Endothelial cell of umbilical vein (primary cell): ENCODE measurements around the gene UPF3A. TPM values are rescaled to one million over a fixed set of nuclear protein-coding genes. Genes with fewer than 3 reads are reported as not detected.

Source experiments
- BruUV-seq: library from RNA; stranded (reverse); fragments of 400-500 nt; replicated peaks from 2 replicates; lab custom pipeline; 2021; lab: Mats Ljungman, UMichigan
- CTCF ChIA-PET: fragments of 300-600, 350-600 bp; sonication (Branson Sonifier 250); formaldehyde crosslinking; loops from one replicate; lab custom pipeline; 2021; ENCODE audit warnings: antibody characterized with exemption, inconsistent platforms; lab: Charles Lee
- POLR2A ChIA-PET: fragments of 300-600, 350-600 bp; sonication (Branson Sonifier 250); formaldehyde crosslinking; loops from one replicate; lab custom pipeline; 2021; ENCODE audit warnings: antibody characterized with exemption, inconsistent platforms; lab: Charles Lee
- DNase-seq: peaks from one replicate; pipeline ENCODE4 v3.0.0-alpha.2; 2011; ENCODE audit warnings: low read depth, low spot score
- FAIRE-seq: peaks from 2 replicates; lab custom pipeline; 2011; peaks lifted over from hg19 to GRCh38; lab: Jason Lieb, UNC
- H2AFZ ChIP-seq: 2 replicates; pipeline ENCODE4 v1.6.0; 2012; ENCODE audit warnings: low read depth, low read length, control low read depth, inconsistent platforms
- H3K27ac ChIP-seq: 2 replicates; pipeline ENCODE4 v1.5.1; 2011; ENCODE audit warnings: low read depth, mild to moderate bottlenecking, control low read depth, low read length, moderate library complexity; ENCODE audit not compliant: insufficient read depth
- H3K27me3 ChIP-seq, 2 experiments: 2 replicates each; pipeline versions ENCODE4 v1.6.0 to v1.6.1; 2011; ENCODE audit warnings: low read length in 2 of 2, mixed read lengths in 1 of 2; ENCODE audit not compliant: control insufficient read depth in 2 of 2, insufficient read depth in 2 of 2
- H3K36me3 ChIP-seq, 2 experiments: 2 replicates in 1 of 2; 3 replicates in 1 of 2; pipeline ENCODE4 v1.5.1; 2011; ENCODE audit warnings: low read length in 2 of 2, mild to moderate bottlenecking in 1 of 2, moderate library complexity in 1 of 2; ENCODE audit not compliant: control insufficient read depth in 2 of 2, insufficient read depth in 2 of 2; ENCODE audit errors: extremely low read depth in 1 of 2
- H3K4me1 ChIP-seq: 3 replicates; pipeline ENCODE4 v1.5.1; 2011; ENCODE audit warnings: mild to moderate bottlenecking, low read length; ENCODE audit not compliant: control insufficient read depth, insufficient read depth; ENCODE audit errors: extremely low read depth
- H3K4me2 ChIP-seq: 2 replicates; pipeline ENCODE4 v1.6.1; 2011; ENCODE audit warnings: low read length, control low read depth, mixed read lengths; ENCODE audit not compliant: insufficient read depth
- H3K4me3 ChIP-seq, 3 experiments: fragments of 200-600 bp in 1 of 3; sonication (generic), shearing (Covaris generic) in 1 of 3; replicated peaks in 1 of 3; 2 replicates each; pipeline ENCODE4 v1.5.1; 2011 to 2016; ENCODE audit warnings: control low read depth in 3 of 3, low read length in 3 of 3, mild to moderate bottlenecking in 2 of 3, inconsistent platforms in 1 of 3, low read depth in 1 of 3, moderate library complexity in 1 of 3; ENCODE audit not compliant: insufficient read depth in 1 of 3
- H3K79me2 ChIP-seq: 2 replicates; pipeline ENCODE4 v1.6.0; 2012; ENCODE audit warnings: low read length, inconsistent platforms; ENCODE audit not compliant: control insufficient read depth, insufficient read depth
- H3K9ac ChIP-seq: replicated peaks from 2 replicates; pipeline ENCODE3; 2011; ENCODE audit warnings: low read length, control low read depth; ENCODE audit not compliant: insufficient read depth; ENCODE audit errors: extremely low read depth
- H3K9me1 ChIP-seq: replicated peaks from 3 replicates; pipeline ENCODE4 v1.6.0; 2011; ENCODE audit warnings: mild to moderate bottlenecking, low read length; ENCODE audit not compliant: control insufficient read depth, insufficient read depth; ENCODE audit errors: extremely low read depth
- H3K9me3 ChIP-seq: replicated peaks from 2 replicates; pipeline ENCODE4 v1.5.1; 2012; ENCODE audit warnings: low read length, inconsistent platforms; ENCODE audit not compliant: control insufficient read depth, insufficient read depth
- H4K20me1 ChIP-seq: replicated peaks from 2 replicates; pipeline ENCODE3; 2011; ENCODE audit warnings: mild to moderate bottlenecking, low read length; ENCODE audit not compliant: control insufficient read depth, insufficient read depth; ENCODE audit errors: extremely low read depth
- CTCF ChIP-seq, 2 donors: IDR thresholded peaks; 1 replicate in 1 of 2; 2 replicates in 1 of 2; pipeline ENCODE4 v1.5.1; 2011; ENCODE audit warnings: low read length in 2 of 2, mild to moderate bottlenecking in 2 of 2, moderate library complexity in 2 of 2, control low read depth in 1 of 2, inconsistent platforms in 1 of 2, low read depth in 1 of 2; ENCODE audit not compliant: insufficient read depth in 1 of 2; ENCODE audit errors: extremely low read depth in 1 of 2
- EZH2 ChIP-seq: IDR thresholded peaks from 2 replicates; pipeline ENCODE4 v1.6.1; 2012; ENCODE audit warnings: borderline replicate concordance, low read depth, mild to moderate bottlenecking, moderate library complexity, low read length, inconsistent platforms; ENCODE audit not compliant: severe bottlenecking
- FOS ChIP-seq: IDR thresholded peaks from 2 replicates; pipeline ENCODE4 v1.6.1; 2011; ENCODE audit warnings: mild to moderate bottlenecking, low read length, moderate library complexity, borderline replicate concordance; ENCODE audit not compliant: insufficient read depth
- GATA2 ChIP-seq: IDR thresholded peaks from 2 replicates; pipeline ENCODE4 v1.7.0; 2011; ENCODE audit warnings: low read depth, mild to moderate bottlenecking, moderate library complexity, mixed read lengths, low read length; ENCODE audit not compliant: insufficient read length, insufficient read depth
- JUN ChIP-seq: IDR thresholded peaks from 2 replicates; pipeline ENCODE4 v1.6.1; 2011; ENCODE audit warnings: borderline replicate concordance, low read depth; ENCODE audit not compliant: insufficient read length, insufficient read depth
- MAX ChIP-seq: IDR thresholded peaks from 2 replicates; pipeline ENCODE4 v1.6.1; 2011; ENCODE audit not compliant: insufficient read depth, insufficient read length
- MYC ChIP-seq: IDR thresholded peaks from one replicate; pipeline ENCODE4 v1.6.1; 2011; ENCODE audit warnings: mild to moderate bottlenecking, low read depth, low read length
- POLR2A ChIP-seq: IDR thresholded peaks from 2 replicates; pipeline ENCODE4 v1.6.1; 2012; ENCODE audit warnings: low read depth, mild to moderate bottlenecking, control low read depth, low read length
- POLR2AphosphoS5 ChIP-seq: IDR thresholded peaks from 2 replicates; pipeline ENCODE4 v1.6.1; 2012; ENCODE audit warnings: low read depth, mild to moderate bottlenecking, control low read depth, low read length, moderate library complexity; ENCODE audit not compliant: insufficient read depth
- dilution Hi-C: fragments of 300-500 bp; cut with MboI; formaldehyde crosslinking; loops from one replicate; pipeline ENCODE4 v1.15.0; 2019; ENCODE audit warnings: low sequenced_read_pairs; ENCODE audit not compliant: extremely low pct_ligation_motif_present
- intact Hi-C: fragments of 100-400 bp; cut with micrococcal nuclease; formaldehyde crosslinking; loops from one replicate; pipeline ENCODE4 v1.10.0; 2022
- polyA plus RNA-seq, 4 experiments: library from polyadenylated mRNA; depleted of rRNA in 3 of 4; stranded (reverse) in 3 of 4; unstranded in 1 of 4; fragments of >200 nt; gene quantifications; 2 replicates each; pipeline versions ENCODE4 v1.2.1 to v1.2.3, GENCODE V29; 2011 to 2012; ENCODE audit warnings: missing spikeins in 1 of 4
- total RNA-seq: library from RNA; stranded (reverse); gene quantifications from 2 replicates; pipeline ENCODE4 v1.2.3, GENCODE V29; 2021

The UPF3A gene
- total and polyA plus RNA-seq, 2 donors (not counting 3 experiments of a cell fraction or from before 2014, with no cell fraction given) = 37.2 to 75.4 TPM

- Histone ChIP-seq H3K27me3 (no peaks in the 10 kb centered on the region), H3K9ac (no peak overlapping the region), H3K4me2 (no peak overlapping the region), H3K4me3 (no peak overlapping the region), H3K4me1 (peaks cover 17% of the 10 kb centered on the region), H3K9me3 (no peaks in the 10 kb centered on the region), H2AFZ (no peak overlapping the region), H3K27ac (no peak overlapping the region), H3K36me3 (peaks cover 2 to 4% of the 10 kb centered on the region in 2 experiments), H3K9me1 (no peaks in the 10 kb centered on the region), H4K20me1 (no peaks in the 10 kb centered on the region), H3K79me2 (peaks cover 19% of the 10 kb centered on the region)
- TF ChIP-seq POLR2A (no peak), JUN (no peak), GATA2 (no peak), CTCF (IDR thresholded peaks at IDR 0.05; ENCODE audit: extremely low read depth in 1 of 2, insufficient read depth in 1 of 2, low read depth in 1 of 2, low read length in 2 of 2) (no peak), MYC (no peak), POLR2AphosphoS5 (no peak), EZH2 (no peak), FOS (no peak), MAX (no peak)
- no peak for FAIRE-seq
- ChIA-PET CTCF (interaction anchor here (1.4 kb wide), 1 partner anchor 26 kb away, joined by 3 read pairs; no protein-coding TSS in a partner anchor), POLR2A (no interaction called here)
- no peak for DNase-seq
- intact Hi-C loops (no loop called here), dilution Hi-C loops (no loop called here)
- no TSS peak for BruUV-seq
Measured at GRCh38 chr13:114311387-114311786, 30.0 kb downstream of the UPF3A start.
